ENCODE measurements around the gene SFXN1.

SFXN1 gene

GRCh38 chr5:175483337-175483736 is 5.0 kb downstream of the SFXN1 start:
- no peak overlapping the region for H3K23ac ChIP-seq (ENCODE audit: low read length)
- peaks cover 16 to 24% of the 10 kb centered on the region in 2 experiments for H3K36me3 ChIP-seq (ENCODE audit: control insufficient read depth in 1 of 2, insufficient read depth in 2 of 2, low read length in 2 of 2)
- 100% methylated on average over 1 of the region's 8 CpGs for WGBS (ENCODE audit: extremely low coverage, insufficient coverage, insufficient read length)
- no peak overlapping the region for H3K4me2 ChIP-seq (ENCODE audit: low read length)
- no peak overlapping the region for H3K27ac ChIP-seq (ENCODE audit: low read depth, low read length)
- no peak overlapping the region for H3K4ac ChIP-seq (ENCODE audit: low read depth, low read length)
- H3K79me2 ChIP-seq (ENCODE audit: control insufficient read depth, insufficient read depth, low read length, poor library complexity), result peaks cover 25% of the 10 kb centered on the region
- H2AFZ ChIP-seq (ENCODE audit: insufficient read depth, low read length, poor library complexity), result no peak overlapping the region
- H3K79me1 ChIP-seq (ENCODE audit: low read length), result peaks cover 10% of the 10 kb centered on the region
- no peak overlapping the region for H4K91ac ChIP-seq (ENCODE audit: low read depth, low read length)
- no peak overlapping the region for H2BK12ac ChIP-seq (ENCODE audit: low read length)
- no peak overlapping the region for H2AK5ac ChIP-seq (ENCODE audit: low read length)
- peaks cover 6 to 8% of the 10 kb centered on the region in 2 experiments for H3K4me1 ChIP-seq (ENCODE audit: control insufficient read depth in 1 of 2, insufficient read depth in 2 of 2, low read length in 2 of 2)
- no peak overlapping the region for H4K12ac ChIP-seq (ENCODE audit: low read depth, low read length)
- no peak overlapping the region for H3K4me3 ChIP-seq (ENCODE audit: low read depth, low read length)
- H3K27me3 ChIP-seq (ENCODE audit: insufficient read depth, low read length), result no peaks in the 10 kb centered on the region
- H3K14ac ChIP-seq (ENCODE audit: low read length), result no peak overlapping the region
- no peak for DNase-seq
- peaks cover 1% of the 10 kb centered on the region for H3K9me3 ChIP-seq (ENCODE audit: insufficient read depth, low read depth, low read length)
- H3K9ac ChIP-seq (ENCODE audit: low read length), result no peak overlapping the region
- H2BK120ac ChIP-seq (ENCODE audit: insufficient read depth, low read length, poor library complexity), result no peak overlapping the region
- no peak overlapping the region for H2BK5ac ChIP-seq (ENCODE audit: low read depth, low read length, poor library complexity)
- no peak overlapping the region for H4K8ac ChIP-seq (ENCODE audit: low read depth, low read length)
- H3K18ac ChIP-seq (ENCODE audit: low read length), result no peak overlapping the region

- WGBS (ENCODE audit: extremely low coverage, insufficient coverage, insufficient read length), result no CpG with 5 or more reads among the region's 26 CpGs
These were observed 6.0 kb downstream of the SFXN1 start for GRCh38 chr5:175484322-175484721.

GRCh38 chr5:175484829-175485228 is 6.5 kb downstream of the SFXN1 start:
- peaks cover 1% of the 10 kb centered on the region for H3K9me3 ChIP-seq (ENCODE audit: insufficient read depth, low read depth, low read length)
- no peak overlapping the region for H4K12ac ChIP-seq (ENCODE audit: low read depth, low read length)
- no peak overlapping the region for H4K8ac ChIP-seq (ENCODE audit: low read depth, low read length)
- no peak overlapping the region for H3K9ac ChIP-seq (ENCODE audit: low read length)
- H3K79me2 ChIP-seq (ENCODE audit: control insufficient read depth, insufficient read depth, low read length, poor library complexity), result peaks cover 13% of the 10 kb centered on the region
- no peak overlapping the region for H2AK5ac ChIP-seq (ENCODE audit: low read length)
- DNase-seq, result no peak
- H2AFZ ChIP-seq (ENCODE audit: insufficient read depth, low read length, poor library complexity), result no peak overlapping the region
- no peaks in the 10 kb centered on the region for H3K27me3 ChIP-seq (ENCODE audit: insufficient read depth, low read length)
- H2BK12ac ChIP-seq (ENCODE audit: low read length), result no peak overlapping the region
- H3K79me1 ChIP-seq (ENCODE audit: low read length), result no peaks in the 10 kb centered on the region
- H3K36me3 ChIP-seq (ENCODE audit: control insufficient read depth in 1 of 2, insufficient read depth in 2 of 2, low read length in 2 of 2), result peaks cover 21 to 30% of the 10 kb centered on the region in 2 experiments
- H2BK120ac ChIP-seq (ENCODE audit: insufficient read depth, low read length, poor library complexity), result no peak overlapping the region
- WGBS (ENCODE audit: extremely low coverage, insufficient coverage, insufficient read length), result no CpG with 5 or more reads among the region's 4 CpGs
- H3K4me3 ChIP-seq (ENCODE audit: low read depth, low read length), result no peak overlapping the region
- no peak overlapping the region for H3K4me2 ChIP-seq (ENCODE audit: low read length)
- no peak overlapping the region for H3K27ac ChIP-seq (ENCODE audit: low read depth, low read length)
- peaks cover 1 to 4% of the 10 kb centered on the region in 2 experiments for H3K4me1 ChIP-seq (ENCODE audit: control insufficient read depth in 1 of 2, insufficient read depth in 2 of 2, low read length in 2 of 2)
- no peak overlapping the region for H2BK5ac ChIP-seq (ENCODE audit: low read depth, low read length, poor library complexity)
- H3K18ac ChIP-seq (ENCODE audit: low read length), result no peak overlapping the region
- H3K14ac ChIP-seq (ENCODE audit: low read length), result no peak overlapping the region
- no peak overlapping the region for H3K23ac ChIP-seq (ENCODE audit: low read length)
- H3K4ac ChIP-seq (ENCODE audit: low read depth, low read length), result peak overlapping the region; percentile 13
- H4K91ac ChIP-seq (ENCODE audit: low read depth, low read length), result no peak overlapping the region

More at GRCh38 chr5:175484322-175484721, 6.0 kb downstream of the SFXN1 start:
- peaks cover 19 to 26% of the 10 kb centered on the region in 2 experiments for H3K36me3 ChIP-seq (ENCODE audit: control insufficient read depth in 1 of 2, insufficient read depth in 2 of 2, low read length in 2 of 2)
- H2AFZ ChIP-seq (ENCODE audit: insufficient read depth, low read length, poor library complexity), result no peak overlapping the region
- peaks cover 17% of the 10 kb centered on the region for H3K79me2 ChIP-seq (ENCODE audit: control insufficient read depth, insufficient read depth, low read length, poor library complexity)
- H3K79me1 ChIP-seq (ENCODE audit: low read length), result peaks cover under 1% of the 10 kb centered on the region
- no peak overlapping the region for H3K9ac ChIP-seq (ENCODE audit: low read length)
- peak overlapping the region; percentile 13 for H3K4ac ChIP-seq (ENCODE audit: low read depth, low read length)
- H3K4me1 ChIP-seq (ENCODE audit: control insufficient read depth in 1 of 2, insufficient read depth in 2 of 2, low read length in 2 of 2), result peaks cover 6% of the 10 kb centered on the region in 2 experiments
- H2BK5ac ChIP-seq (ENCODE audit: low read depth, low read length, poor library complexity), result no peak overlapping the region
- H4K12ac ChIP-seq (ENCODE audit: low read depth, low read length), result no peak overlapping the region
- no peak overlapping the region for H4K8ac ChIP-seq (ENCODE audit: low read depth, low read length)
- no peak overlapping the region for H2AK5ac ChIP-seq (ENCODE audit: low read length)
- no peak overlapping the region for H3K27ac ChIP-seq (ENCODE audit: low read depth, low read length)
- no peak overlapping the region for H2BK120ac ChIP-seq (ENCODE audit: insufficient read depth, low read length, poor library complexity)
- H3K9me3 ChIP-seq (ENCODE audit: insufficient read depth, low read depth, low read length), result peaks cover 1% of the 10 kb centered on the region
- no peak for DNase-seq
- H3K14ac ChIP-seq (ENCODE audit: low read length), result no peak overlapping the region
- no peak overlapping the region for H3K4me2 ChIP-seq (ENCODE audit: low read length)
- H3K4me3 ChIP-seq (ENCODE audit: low read depth, low read length), result no peak overlapping the region
- H3K27me3 ChIP-seq (ENCODE audit: insufficient read depth, low read length), result no peaks in the 10 kb centered on the region
- H4K91ac ChIP-seq (ENCODE audit: low read depth, low read length), result no peak overlapping the region
- no peak overlapping the region for H2BK12ac ChIP-seq (ENCODE audit: low read length)
- H3K18ac ChIP-seq (ENCODE audit: low read length), result no peak overlapping the region
- H3K23ac ChIP-seq (ENCODE audit: low read length), result no peak overlapping the region

GRCh38 chr5:175485631-175486030 is 7.3 kb downstream of the SFXN1 start:
- H3K23ac ChIP-seq (ENCODE audit: low read length), result no peak overlapping the region
- no peak overlapping the region for H4K12ac ChIP-seq (ENCODE audit: low read depth, low read length)
- H3K4me1 ChIP-seq (ENCODE audit: control insufficient read depth in 1 of 2, insufficient read depth in 2 of 2, low read length in 2 of 2), result peaks cover 0 to 2% of the 10 kb centered on the region in 2 experiments
- no peak overlapping the region for H3K4me3 ChIP-seq (ENCODE audit: low read depth, low read length)
- H3K18ac ChIP-seq (ENCODE audit: low read length), result no peak overlapping the region
- no peak overlapping the region for H2BK120ac ChIP-seq (ENCODE audit: insufficient read depth, low read length, poor library complexity)
- DNase-seq, result no peak
- no peak overlapping the region for H3K14ac ChIP-seq (ENCODE audit: low read length)
- no peak overlapping the region for H2BK12ac ChIP-seq (ENCODE audit: low read length)
- peak overlapping the region; percentile 9 for H3K4ac ChIP-seq (ENCODE audit: low read depth, low read length)
- no peak overlapping the region for H2AFZ ChIP-seq (ENCODE audit: insufficient read depth, low read length, poor library complexity)
- H3K27me3 ChIP-seq (ENCODE audit: insufficient read depth, low read length), result no peaks in the 10 kb centered on the region
- H3K4me2 ChIP-seq (ENCODE audit: low read length), result no peak overlapping the region
- WGBS (ENCODE audit: extremely low coverage, insufficient coverage, insufficient read length), result no CpG with 5 or more reads among the region's 6 CpGs
- H4K8ac ChIP-seq (ENCODE audit: low read depth, low read length), result no peak overlapping the region
- no peak overlapping the region for H3K27ac ChIP-seq (ENCODE audit: low read depth, low read length)
- no peak overlapping the region for H2BK5ac ChIP-seq (ENCODE audit: low read depth, low read length, poor library complexity)
- no peak overlapping the region for H3K9ac ChIP-seq (ENCODE audit: low read length)
- no peaks in the 10 kb centered on the region for H3K79me1 ChIP-seq (ENCODE audit: low read length)
- peaks cover 1% of the 10 kb centered on the region for H3K9me3 ChIP-seq (ENCODE audit: insufficient read depth, low read depth, low read length)
- H3K36me3 ChIP-seq (ENCODE audit: control insufficient read depth in 1 of 2, insufficient read depth in 2 of 2, low read length in 2 of 2), result peaks cover 21 to 30% of the 10 kb centered on the region in 2 experiments
- H4K91ac ChIP-seq (ENCODE audit: low read depth, low read length), result no peak overlapping the region
- H2AK5ac ChIP-seq (ENCODE audit: low read length), result no peak overlapping the region
- H3K79me2 ChIP-seq (ENCODE audit: control insufficient read depth, insufficient read depth, low read length, poor library complexity), result peaks cover 12% of the 10 kb centered on the region
